Measurements from ENCODE around the gene ZC3HAV1.

The ZC3HAV1 gene

DNA sequence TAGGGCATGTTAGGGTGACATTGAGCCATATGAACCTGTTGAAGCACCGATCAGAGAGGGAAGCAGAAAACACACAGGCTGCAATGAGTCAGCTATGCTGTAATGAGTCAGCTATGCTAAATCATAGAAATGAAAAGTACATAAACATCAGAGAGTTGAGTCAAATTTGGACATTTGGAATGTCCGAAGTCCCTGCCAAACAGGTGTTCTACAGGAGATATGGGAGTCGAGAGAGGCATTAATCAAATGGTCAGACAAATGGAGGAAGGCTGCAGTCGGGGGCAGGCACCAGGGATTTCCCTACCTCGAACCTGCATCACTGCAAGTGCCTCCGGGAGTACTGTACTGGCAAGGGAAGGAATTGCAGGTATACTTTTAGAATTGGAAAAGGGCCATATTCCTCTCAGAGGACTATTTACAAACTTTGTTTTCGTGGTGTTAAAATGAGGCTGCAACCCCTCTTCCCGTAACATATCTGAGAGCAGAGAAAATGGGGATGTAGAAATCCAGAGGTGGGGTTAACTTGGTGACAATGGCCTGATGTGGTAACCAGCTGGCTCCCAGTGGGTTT, 8.8 kb upstream of the ZC3HAV1 start:
- FAIRE-seq (no peak), DNase-seq (ENCODE audit: insufficient read length, low spot score) (no peak)
- TF ChIP-seq CTCF (IDR thresholded peaks at IDR 0.05; ENCODE audit: insufficient read depth, missing control alignments): no peak

DNA sequence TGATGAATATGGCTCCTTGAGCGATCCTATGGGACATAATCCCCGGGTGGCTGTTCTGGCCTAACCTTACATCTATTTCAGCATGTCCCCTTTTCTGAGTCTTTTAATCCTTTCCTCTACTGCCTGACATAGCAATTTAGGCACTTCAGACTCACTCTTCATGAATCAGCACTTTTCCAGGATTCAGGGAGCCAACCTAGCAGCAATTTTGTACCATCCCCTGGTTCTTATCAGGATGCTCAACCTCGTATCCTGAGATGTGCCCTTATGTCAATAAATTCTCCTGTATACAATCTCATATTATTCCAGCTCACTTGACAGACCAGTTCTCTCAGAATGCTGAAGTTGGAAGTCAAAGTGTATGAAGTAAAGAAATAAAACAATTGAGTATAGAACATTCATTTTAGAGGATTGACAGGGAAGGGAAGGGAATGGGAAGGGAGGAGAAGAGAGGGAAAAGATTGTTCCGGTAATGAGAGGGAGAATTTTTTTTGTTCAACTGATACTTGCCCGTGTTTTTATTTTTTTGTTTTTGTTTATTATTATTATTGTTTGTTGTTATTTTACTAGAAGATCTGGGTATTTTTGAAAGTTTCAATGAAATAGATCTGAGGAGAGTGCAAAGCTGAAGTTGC, 8.2 kb upstream of the ZC3HAV1 start:
- TF ChIP-seq CTCF (IDR thresholded peaks at IDR 0.05; ENCODE audit: insufficient read depth, missing control alignments): no peak
- DNase-seq (ENCODE audit: insufficient read length, low spot score) (no peak), FAIRE-seq (no peak)

GRCh38 chr7:139116999-139117398, 7.5 kb upstream of the ZC3HAV1 start:
- FAIRE-seq: no peak
- no peak for TF ChIP-seq CTCF (IDR thresholded peaks at IDR 0.05; ENCODE audit: insufficient read depth, missing control alignments)
- DNase-seq (ENCODE audit: insufficient read length, low spot score): no peak

DNA sequence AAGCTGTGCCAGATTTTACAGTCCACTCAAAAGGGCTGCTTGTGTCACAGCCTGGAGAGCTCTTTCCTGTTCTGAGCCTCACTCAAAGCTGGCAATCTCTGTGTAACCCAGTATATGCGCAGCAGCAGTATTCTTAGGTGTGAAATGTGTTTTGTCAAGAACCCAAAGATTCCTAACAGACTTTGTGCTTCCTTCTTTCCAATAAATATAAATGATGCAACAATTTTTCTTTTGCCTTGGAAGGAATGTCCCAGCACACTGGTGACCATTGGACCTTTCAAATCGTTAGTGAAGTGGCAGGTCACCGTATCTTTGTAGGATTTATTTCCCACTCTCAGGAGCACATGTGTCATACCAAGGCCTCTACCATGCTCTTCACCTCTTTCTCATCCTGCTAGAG, 5.6 kb upstream of the ZC3HAV1 start:
- FAIRE-seq (no peak), DNase-seq (ENCODE audit: insufficient read length, low spot score) (no peak)

GRCh38 chr7:139114585-139114984, 5.1 kb upstream of the ZC3HAV1 start:
- no peak for DNase-seq (ENCODE audit: insufficient read length, low spot score)
- no peak for FAIRE-seq
- no peak for TF ChIP-seq CTCF (IDR thresholded peaks at IDR 0.05; ENCODE audit: insufficient read depth, missing control alignments)

More for the DNA sequence above, 5.6 kb upstream of the ZC3HAV1 start:
- no peak for TF ChIP-seq CTCF (IDR thresholded peaks at IDR 0.05; ENCODE audit: insufficient read depth, missing control alignments)

GRCh38 chr7:139114018-139114417, 4.5 kb upstream of the ZC3HAV1 start:
- no peak for FAIRE-seq
- DNase-seq (ENCODE audit: insufficient read length, low spot score): no peak
- TF ChIP-seq CTCF (IDR thresholded peaks at IDR 0.05; ENCODE audit: insufficient read depth, missing control alignments): no peak

- no peak for TF ChIP-seq CTCF (IDR thresholded peaks at IDR 0.05; ENCODE audit: insufficient read depth, missing control alignments)
- DNase-seq (ENCODE audit: insufficient read length, low spot score) (no peak), FAIRE-seq (no peak)
Observed at GRCh38 chr7:139112741-139113250, 3.3 kb upstream of the ZC3HAV1 start.

Measured in D721Med (cell line).